Dermis blood vessel endothelial cell (primary cell): Measurements from ENCODE around the gene MTIF2. TPM values are rescaled to one million over a fixed set of nuclear protein-coding genes. Genes with fewer than 3 reads are reported as not detected.
"Not testable (repeated sequence)": the region's sequence is repeated elsewhere in the genome, so short reads cannot be mapped to it uniquely, and the experiment has no call there.

Source experiments
- DNase-seq: peaks from one replicate; pipeline ENCODE4 v3.0.0; 2010
- total RNA-seq: library from RNA; depleted of rRNA; stranded (reverse); fragments of >200 nt; gene quantifications from 2 replicates; pipeline ENCODE4 v1.2.3, GENCODE V29; 2014

MTIF2 gene
- total RNA-seq, result 30.8 and 39.9 TPM in 2 replicates

DNA sequence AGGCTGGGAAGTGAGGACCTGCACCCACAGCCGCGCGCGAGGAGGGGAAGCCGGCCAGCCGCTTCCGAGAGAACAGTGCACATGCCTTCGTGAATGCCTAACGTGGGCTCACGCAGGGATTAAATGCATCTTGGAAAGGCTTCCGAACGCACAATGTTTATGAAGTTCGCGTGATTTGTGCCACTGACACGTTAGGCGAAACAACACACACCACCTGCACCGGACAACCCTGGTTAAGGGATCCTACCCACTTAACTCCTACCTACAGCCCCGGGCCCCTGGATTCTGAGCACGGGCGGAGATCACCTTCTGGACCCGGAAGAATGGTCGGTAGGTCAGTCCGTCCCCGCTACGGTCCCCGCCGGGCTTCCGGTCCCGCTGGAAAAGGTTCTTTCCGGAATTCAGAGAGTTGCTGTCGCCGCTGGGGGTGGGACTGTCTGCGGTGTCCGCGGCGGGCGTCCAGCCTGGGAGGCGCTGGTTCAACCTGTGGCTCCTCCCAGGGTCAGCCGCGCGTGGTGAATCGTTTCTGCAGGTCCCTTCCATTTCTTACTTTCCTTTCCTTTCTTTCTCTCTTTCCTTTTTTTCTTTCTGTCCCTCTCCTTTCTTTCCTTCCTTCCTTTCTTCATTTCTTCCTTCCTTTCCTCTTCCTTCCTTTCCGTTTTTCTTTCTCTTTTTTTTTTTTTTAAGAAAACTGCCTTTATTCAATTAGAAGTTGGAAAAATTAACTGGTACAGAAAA, at the start of gene MTIF2:
TSS of gene MTIF2 (minus strand) at position 325 of the 738 bp plus-strand sequence. CDS start 5,373 bp downstream, outside the sequence.
- peak; percentile 93 for DNase-seq

DNA sequence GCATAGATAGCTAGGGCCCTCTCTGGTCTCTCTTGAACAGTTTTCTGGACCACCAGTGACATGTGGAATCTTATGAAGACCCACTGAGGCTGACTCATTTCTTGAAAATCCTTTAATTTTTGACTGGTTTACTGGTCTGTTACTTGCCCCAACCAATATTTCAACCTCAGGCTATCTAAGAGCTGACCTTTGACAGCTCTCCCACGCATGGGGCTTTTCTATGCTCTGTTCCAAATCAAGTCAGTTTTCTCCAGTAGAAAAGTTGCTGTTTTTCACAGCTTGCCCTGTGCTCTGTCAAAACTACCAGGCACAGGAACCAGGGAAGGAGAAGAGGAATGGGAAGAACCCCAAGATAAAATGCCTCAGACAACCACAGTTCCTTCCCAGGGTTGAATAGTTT, 46.0 kb upstream of the MTIF2 start:
- DNase-seq, result no peak

- no peak for DNase-seq
Measured at GRCh38 chr2:55311444-55311870, 42.4 kb upstream of the MTIF2 start.

DNA sequence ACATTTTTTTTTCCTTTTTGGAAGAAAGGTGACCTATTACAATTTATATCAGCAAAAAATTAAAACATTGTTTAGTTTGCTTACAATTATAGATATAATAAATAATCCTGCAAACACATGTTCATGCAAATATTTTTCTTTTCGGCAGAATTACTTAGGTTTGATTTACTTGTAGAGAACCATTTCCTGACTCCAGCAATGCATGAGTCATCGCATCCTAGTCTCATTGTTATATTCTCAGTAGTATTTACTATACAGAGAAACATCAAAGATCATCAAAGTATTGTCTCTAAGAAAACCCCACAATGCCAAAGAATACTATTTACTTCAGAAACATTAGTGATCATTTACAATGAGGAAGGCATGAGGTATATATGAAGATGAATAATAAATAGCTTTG, 40.4 kb upstream of the MTIF2 start:
- DNase-seq, result peak; percentile 90

DNA sequence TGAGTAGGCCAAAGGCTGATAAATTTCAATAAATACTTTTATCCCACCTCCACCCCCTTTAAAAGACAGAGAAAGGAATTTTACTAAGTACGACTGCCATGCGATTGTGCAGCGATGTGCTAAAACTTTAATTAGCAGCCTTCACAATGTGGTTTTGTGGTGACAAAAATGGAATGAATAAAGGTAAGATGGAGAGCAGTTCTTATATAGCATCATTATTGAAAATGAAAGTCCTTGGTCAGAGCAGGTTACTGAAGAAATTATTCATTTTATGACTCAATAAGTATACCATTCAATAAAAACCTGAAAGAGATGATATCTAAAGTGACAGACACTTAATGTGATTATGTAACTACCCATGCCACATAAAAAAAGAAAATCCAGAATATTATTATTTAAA, 33.2 kb upstream of the MTIF2 start:
- no peak for DNase-seq

GRCh38 chr2:55301277-55301676, 32.2 kb upstream of the MTIF2 start:
- DNase-seq, result no peak

DNA sequence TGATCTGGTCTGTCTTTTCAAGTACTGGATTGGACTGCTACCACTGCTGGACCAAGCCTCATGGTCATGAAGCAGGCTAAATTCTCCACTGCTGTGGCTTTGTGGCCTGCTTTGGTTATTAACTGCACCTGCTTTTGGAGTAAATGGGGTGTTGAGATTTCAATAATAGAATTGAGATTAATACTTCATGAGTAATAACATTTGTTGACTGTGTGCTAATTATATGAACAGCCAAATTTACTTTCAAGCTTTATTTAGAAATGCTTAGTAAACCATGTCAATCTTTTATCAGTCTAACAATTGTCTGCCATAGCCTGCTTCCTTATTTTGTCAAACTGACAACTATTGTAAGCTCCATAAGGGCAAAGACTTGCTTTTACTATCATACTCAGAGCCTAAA, 27.4 kb upstream of the MTIF2 start:
- no peak for DNase-seq

- DNase-seq, result no peak
Measured at GRCh38 chr2:55283083-55283482, 14.1 kb upstream of the MTIF2 start.

DNA sequence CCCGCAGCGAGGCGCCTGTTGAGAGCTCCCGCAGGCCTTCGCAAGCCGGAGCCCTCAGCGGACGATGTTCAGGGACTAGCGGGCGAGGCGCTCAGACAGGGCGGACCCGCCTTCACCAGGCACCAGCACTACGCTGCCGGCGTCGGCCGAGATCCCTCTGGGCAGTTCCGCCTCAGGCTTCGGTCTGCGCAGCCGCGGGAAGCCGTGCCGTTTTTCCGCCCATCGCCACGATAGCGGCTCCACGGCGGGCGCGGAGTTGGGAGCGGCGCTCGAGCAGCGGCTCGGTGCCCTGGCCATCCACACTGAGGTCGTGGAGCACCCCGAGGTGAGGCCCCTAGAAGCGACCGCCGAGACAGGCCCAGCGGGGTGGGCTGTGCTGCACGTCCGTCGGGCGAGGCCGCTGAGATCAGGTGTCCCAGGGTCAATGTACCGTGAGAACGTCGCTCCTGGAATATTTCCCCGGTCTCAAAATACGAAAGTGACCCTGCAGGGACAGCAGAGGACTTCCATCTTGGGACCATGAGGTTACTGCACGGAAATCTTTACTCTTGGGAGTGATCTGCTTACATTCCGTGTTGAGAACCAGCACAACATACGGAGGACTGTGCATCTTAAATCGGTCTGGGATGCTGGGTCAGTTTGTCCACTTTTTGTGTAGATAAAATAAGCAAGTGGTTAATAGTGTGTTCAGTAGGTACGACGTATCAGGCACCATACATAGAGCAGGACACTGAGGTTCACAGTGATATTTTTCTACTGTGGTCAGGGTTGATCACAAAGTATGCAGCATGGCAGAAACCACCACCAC, 13.3 kb upstream of the MTIF2 start:
- DNase-seq, result peak; percentile 94

DNA sequence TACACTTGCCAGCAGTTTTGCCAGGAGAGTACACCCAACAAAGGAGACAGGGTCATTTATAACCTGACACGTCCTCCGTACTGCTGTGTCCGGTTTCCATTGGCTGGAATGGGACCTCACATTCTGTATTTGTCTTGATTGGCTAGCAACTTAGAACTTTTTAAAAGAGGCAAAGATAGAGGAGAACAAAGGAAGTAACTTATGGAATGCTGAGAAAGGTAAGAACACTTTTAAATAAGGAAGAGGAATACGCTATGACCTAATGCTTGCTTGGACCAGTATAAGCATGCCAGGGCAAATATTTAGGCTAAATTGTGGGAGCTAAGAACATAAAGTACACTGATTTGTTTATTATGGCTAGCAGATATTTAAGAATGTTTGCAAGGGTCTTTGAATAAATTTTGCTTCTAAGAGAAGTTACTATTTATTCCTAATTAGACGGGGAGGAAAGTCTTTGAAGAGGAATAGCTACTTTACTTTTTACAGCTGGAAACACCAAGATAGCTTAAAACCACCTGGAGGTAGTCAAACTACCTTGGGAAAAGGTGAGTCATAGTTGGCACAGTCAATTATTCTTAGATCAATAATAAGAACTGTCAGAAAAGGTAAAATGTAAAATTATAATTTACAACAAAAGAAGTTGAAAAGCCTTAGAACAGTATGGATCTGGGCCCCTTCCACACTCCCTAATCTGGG, 12.0 kb upstream of the MTIF2 start:
- not testable (repeated sequence) for DNase-seq

- DNase-seq, result not testable (repeated sequence)
Measured at GRCh38 chr2:55279859-55280424, 10.9 kb upstream of the MTIF2 start.

DNA sequence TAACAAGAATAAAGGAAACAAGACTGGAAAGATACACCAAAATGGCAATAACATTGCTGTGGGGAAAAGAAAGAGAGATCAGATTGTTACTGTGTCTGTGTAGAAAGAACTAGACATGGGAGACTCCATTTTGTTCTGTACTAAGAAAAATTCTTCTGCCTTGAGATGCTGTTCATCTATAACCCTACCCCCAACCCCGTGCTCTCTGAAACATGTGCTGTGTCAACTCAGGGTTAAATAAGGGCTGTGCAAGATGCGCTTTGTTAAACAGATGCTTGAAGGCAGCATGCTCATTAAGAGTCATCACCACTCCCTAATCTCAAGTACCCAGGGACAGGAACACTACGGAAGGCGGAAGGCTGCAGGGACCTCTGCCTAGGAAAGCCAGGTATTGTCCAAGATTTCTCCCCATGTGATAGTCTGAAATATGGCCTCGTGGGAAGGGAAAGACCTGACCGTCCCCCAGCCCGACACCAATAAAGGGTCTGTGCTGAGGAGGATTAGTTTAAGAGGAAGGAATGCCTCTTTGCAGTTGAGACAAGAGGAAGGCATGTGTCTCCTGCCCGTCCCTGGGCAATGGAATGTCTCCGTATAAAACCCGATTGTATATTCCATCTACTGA, 10.3 kb upstream of the MTIF2 start:
- not testable (repeated sequence) for DNase-seq

DNA sequence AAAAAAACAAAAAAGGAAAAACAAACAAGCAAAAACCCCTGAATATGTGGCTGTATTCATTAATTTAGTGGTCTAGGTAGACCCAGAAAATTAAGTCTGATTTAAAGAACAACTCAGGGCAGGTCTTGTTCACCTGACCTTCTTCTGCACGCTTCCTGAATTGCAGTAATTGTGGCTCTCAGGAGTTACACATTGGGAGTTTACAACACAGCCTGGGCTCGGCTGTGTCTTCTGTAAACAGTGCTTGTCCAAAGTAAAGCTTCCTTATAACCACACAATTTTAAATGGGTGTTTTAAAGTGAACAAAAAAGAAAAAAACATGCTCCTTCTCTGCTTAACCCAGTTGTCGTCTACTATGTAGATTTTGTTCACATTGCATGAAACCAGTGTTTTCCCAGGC, 8.3 kb upstream of the MTIF2 start:
- DNase-seq, result no peak

DNA sequence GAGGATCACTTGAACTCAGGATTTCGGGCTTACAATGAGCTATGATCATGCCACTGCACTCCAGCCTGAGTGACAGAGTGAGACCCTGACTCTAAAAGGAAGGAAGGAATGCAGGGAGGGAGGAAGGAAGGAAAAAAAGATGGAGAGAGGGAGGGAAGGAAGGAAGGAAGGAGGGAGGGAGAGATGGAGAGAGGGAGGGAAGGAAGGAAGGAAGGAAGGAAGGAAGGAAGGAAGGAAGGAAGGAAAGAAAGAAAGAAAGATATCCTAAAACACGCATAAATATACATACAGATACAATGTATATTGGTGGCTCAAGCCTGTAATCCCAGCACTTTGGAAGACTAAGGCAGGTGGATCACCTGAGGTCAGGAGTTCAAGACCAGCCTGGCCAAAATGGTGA, 5.3 kb upstream of the MTIF2 start:
- not testable (repeated sequence) for DNase-seq

GRCh38 chr2:55269645-55269990, 587 bp upstream of the MTIF2 start:
- peak; percentile 13 for DNase-seq

DNA sequence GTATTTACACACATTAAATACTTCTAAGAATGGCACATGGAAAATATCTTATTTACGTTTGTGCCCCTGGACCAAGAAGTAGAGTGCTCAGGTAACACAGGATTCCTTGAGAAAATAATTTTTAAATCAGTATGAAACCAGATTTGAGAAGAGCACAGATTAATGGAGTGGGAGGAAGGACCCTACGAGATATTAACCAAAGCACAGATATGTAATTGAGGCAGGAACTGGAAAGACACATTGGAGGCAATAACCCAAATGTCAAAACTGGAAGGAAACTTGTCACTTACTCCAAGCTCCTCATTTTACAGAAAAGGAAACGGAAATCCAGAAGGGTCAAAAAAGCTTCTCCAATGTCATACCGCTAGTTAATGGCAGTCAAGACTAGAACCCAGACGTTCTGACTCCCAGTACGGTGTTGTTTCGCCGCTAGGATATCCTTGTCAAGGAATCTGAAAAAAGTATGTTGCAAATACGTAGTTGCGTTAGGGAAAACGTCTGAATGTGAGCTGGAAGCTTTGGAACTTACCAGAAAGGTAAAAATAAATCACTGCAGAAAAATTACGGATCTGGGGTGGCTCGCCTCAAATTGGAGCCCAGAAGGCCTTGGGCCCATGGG, 634 bp downstream of the MTIF2 start:
- no peak for DNase-seq

DNA sequence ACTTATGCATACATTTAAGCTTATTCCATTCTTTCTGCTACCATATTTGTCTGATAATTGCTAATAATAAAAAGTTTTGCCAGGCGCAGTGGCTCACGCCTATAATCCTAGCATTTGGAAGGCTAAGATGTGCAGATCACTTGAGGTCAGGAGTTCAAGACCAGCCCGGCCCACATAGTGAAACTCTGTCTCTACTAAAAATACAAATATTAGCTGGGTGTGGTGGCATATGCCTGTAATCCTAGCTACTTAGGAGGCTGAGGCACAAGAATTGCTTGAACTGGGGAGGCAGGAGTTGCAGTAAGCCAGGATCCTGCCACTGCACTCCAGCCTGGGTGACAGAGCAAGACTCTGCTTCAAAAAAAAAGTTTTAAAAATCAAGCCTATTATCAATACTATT, 9.4 kb downstream of the MTIF2 start:
- DNase-seq, result not testable (repeated sequence)

DNA sequence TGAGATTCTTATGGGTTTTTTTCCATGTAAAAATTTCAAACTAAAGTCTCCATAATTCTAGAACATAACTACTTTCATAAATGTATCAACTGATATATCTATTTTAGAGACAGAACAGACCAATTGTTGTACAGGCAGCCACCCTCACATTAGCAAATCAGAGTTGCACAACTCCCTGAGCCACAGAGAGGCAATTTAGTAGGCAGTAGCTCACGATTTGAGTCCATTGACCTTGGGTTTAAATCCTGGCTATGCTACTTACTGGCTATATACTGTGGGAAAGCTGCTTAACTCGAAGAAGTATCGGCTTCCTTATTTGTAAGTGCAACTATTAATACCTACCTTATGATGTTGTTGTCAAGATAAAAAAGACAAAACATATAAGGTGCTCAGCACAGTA, 16.2 kb downstream of the MTIF2 start:
- DNase-seq, result no peak

DNA sequence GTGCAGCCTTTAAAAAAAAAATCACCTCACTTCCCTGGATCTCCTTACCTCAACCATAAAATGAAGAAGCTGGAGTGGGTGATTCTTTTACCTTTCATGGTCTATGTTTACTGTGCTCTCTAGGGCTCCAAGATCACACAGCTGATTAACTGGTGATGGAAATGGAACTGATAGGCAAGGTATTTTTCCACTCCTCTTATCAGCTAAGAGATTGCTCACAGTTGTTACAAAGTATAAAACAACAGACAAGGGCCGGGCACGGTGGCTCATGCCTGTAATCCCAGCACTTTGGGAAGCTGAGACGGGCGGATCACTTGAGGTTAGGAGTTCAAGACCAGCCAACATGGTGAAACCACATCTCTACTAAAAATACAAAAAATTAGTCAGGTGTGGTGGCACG, 22.0 kb downstream of the MTIF2 start:
- no peak for DNase-seq

DNA sequence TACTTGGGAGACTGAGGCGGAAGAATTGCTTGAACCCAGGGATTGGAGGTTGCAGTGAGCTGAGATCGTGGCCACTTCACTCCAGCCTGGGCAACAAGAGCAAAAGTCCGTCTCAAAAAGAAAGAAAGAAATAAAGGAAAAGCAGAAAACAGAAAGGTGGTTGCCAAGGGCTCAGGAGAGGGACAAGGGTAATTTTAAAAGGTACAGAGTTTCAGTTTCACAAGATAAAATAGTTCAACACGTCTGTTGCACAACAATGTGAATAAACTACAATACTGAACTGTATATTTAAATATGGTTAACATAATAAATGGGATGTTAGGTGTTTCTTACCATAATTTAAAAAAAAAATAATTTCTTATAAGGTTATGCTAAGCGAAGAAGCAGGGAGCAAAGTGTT, 23.6 kb downstream of the MTIF2 start:
- no peak for DNase-seq

DNA sequence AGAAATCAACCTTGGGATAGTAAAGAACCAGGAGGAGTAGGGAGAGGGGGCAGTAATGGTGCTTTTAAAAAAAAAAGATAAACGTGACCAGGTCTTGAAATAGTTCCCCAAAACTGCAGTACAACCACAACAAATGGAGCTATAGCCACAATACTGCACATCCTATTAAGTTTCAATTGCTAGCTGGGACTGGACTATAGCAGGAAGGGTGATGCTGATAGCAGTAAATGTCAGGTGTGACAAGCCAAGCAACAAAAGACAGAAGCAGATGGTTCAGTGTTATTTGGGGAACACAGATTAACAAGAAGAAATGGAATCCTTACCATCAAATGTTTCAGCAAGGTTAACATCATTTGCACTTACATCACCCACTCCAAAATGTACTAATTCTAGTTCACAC, 26.4 kb downstream of the MTIF2 start:
- DNase-seq, result no peak

- DNase-seq, result not testable (repeated sequence)
Measured at GRCh38 chr2:55241582-55241981, 27.4 kb downstream of the MTIF2 start.
